T-cell (primary cell): ENCODE results near the gene RP9. TPM values are rescaled to one million over a fixed set of nuclear protein-coding genes. Genes with fewer than 3 reads are reported as not detected.

Source experiments
- ATAC-seq, 4 experiments: fragments of 200-7000 bp in 3 of 4; fragments of 150-1000 bp in 1 of 4; cut with Tn5 transposase; replicated peaks in 1 of 4; 1 replicate in 3 of 4; 2 replicates in 1 of 4; pipeline ENCODE4 v1.10.0; 2021; ENCODE audit warnings: moderate library complexity in 3 of 4, mild to moderate bottlenecking in 2 of 4, moderate number of reproducible peaks in 1 of 4
- CTCF ChIA-PET, 2 donors: fragments of 300-600 bp; sonication (Branson Sonifier 250); formaldehyde crosslinking; loops; one replicate each; lab custom pipeline; 2022; ENCODE audit warnings: antibody characterized with exemption in 2 of 2; lab: Charles Lee
- POLR2A ChIA-PET, 2 donors: fragments of 300-600 bp; sonication (Branson Sonifier 250); formaldehyde crosslinking; loops; one replicate each; lab custom pipeline; 2022; ENCODE audit warnings: antibody characterized with exemption in 2 of 2; lab: Charles Lee
- DNase-seq, 35 experiments: peaks; one replicate each; pipeline versions ENCODE4 v3.0.0 to v3.0.0-alpha.2; 2013 to 2023
- H3K27ac ChIP-seq: one replicate; pipeline ENCODE4 v1.5.1; 2013; ENCODE audit warnings: low read length
- H3K27me3 ChIP-seq, 2 experiments: replicated peaks in 1 of 2; 1 replicate in 1 of 2; 2 replicates in 1 of 2; pipeline versions ENCODE4 v1.6.1 to v1.7.0; 2013; ENCODE audit warnings: low read length in 1 of 2, mixed read lengths in 1 of 2; ENCODE audit not compliant: control insufficient read depth in 2 of 2, insufficient read depth in 2 of 2; ENCODE audit errors: extremely low read depth in 1 of 2
- H3K36me3 ChIP-seq, 2 donors: 1 replicate in 1 of 2; 2 replicates in 1 of 2; pipeline versions ENCODE4 v1.6.1 to v1.7.0; 2013; ENCODE audit warnings: low read length in 1 of 2; ENCODE audit not compliant: control insufficient read depth in 2 of 2, insufficient read depth in 1 of 2; ENCODE audit errors: extremely low read depth in 1 of 2
- H3K4me1 ChIP-seq, 2 experiments: 1 replicate in 1 of 2; 2 replicates in 1 of 2; pipeline versions ENCODE4 v1.6.1 to v1.7.0; 2013; ENCODE audit warnings: low read length in 2 of 2, mixed read lengths in 1 of 2; ENCODE audit not compliant: insufficient read depth in 2 of 2, control insufficient read depth in 1 of 2; ENCODE audit errors: extremely low read depth in 1 of 2
- H3K4me3 ChIP-seq, 2 donors: 1 replicate in 1 of 2; 2 replicates in 1 of 2; pipeline versions ENCODE4 v1.5.1 to v1.7.0; 2013; ENCODE audit warnings: mild to moderate bottlenecking in 2 of 2, low read length in 1 of 2, moderate library complexity in 1 of 2; ENCODE audit not compliant: control insufficient read depth in 1 of 2; ENCODE audit errors: extremely low read depth in 1 of 2
- H3K9me3 ChIP-seq: 2 replicates; pipeline ENCODE4 v1.7.0; 2013
- H3K27ac Mint-ChIP-seq, 2 donors: one replicate each; pipeline ENCODE4 v1.8.0; 2020 to 2021; ENCODE audit warnings: mild to moderate bottlenecking in 2 of 2, mixed read lengths in 2 of 2
- H3K27me3 Mint-ChIP-seq, 2 donors: one replicate each; pipeline ENCODE4 v1.8.0; 2021 to 2022; ENCODE audit warnings: mixed read lengths in 2 of 2
- H3K36me3 Mint-ChIP-seq: one replicate; pipeline ENCODE4 v1.8.0; 2021; ENCODE audit warnings: mixed read lengths
- H3K4me1 Mint-ChIP-seq, 3 donors: one replicate each; pipeline ENCODE4 v1.8.0; 2020 to 2022; ENCODE audit warnings: mixed read lengths in 3 of 3, mild to moderate bottlenecking in 1 of 3
- H3K4me3 Mint-ChIP-seq, 3 donors: one replicate each; pipeline ENCODE4 v1.8.0; 2020 to 2022; ENCODE audit warnings: mild to moderate bottlenecking in 3 of 3, mixed read lengths in 3 of 3, moderate library complexity in 3 of 3
- H3K9me3 Mint-ChIP-seq, 3 donors: one replicate each; pipeline ENCODE4 v1.8.0; 2020 to 2022; ENCODE audit warnings: mixed read lengths in 3 of 3
- WGBS: methylation state at CpG from one replicate; pipeline ENCODE4 v1.1.5; 2013; ENCODE audit warnings: missing lambda C conversion rate; ENCODE audit not compliant: insufficient coverage; 5-methylcytosine and 5-hydroxymethylcytosine counted together
- total RNA-seq, 35 experiments: library from RNA in 6 of 35; stranded (reverse) in 6 of 35; fragments of 120-200 nt in 1 of 35; gene quantifications; one replicate each; pipeline versions ENCODE4 v1.2.1 to v1.2.4 and lab custom pipeline; 2013 to 2026

RP9 gene
- total RNA-seq, 5 donors from 2014 or later (not counting 1 experiment from before 2014, with no cell fraction given) = 14.7 to 18.3 (median 17.0) TPM

DNA sequence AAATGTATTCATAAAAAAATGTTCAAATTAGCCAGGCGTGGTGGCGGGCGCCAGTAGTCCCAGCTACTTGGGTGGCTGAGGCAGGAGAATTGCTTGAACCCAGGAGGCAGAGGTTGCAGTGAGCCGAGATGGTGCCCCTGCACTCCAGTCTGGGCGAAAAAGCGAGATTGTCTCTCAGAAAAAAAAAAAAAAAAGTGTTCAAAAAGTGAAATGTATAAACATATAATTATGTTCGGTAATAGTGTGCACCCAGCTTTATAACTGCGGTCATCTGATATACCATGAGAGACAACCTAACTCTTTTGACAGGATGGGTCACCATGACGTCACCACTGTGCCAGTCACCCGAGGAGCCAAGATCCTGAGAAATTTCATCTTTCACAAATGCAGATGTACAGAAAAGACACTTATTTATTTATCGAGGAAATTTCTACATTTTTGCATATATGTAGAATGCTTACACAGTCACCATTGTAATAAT, 594 bp upstream of the RP9 start:
- Mint-ChIP-seq H3K36me3 (no peaks in the 10 kb centered on the region), H3K4me1 (peaks cover 35 to 42% (median 40%) of the 10 kb centered on the region in 3 donors), H3K4me3 (peak overlapping the region; percentile 69 to 80 (median 75)), H3K9me3 (no peaks in the 10 kb centered on the region), H3K27ac (peak overlapping the region in 1 of 2 donors; percentile 34), H3K27me3 (peaks cover 10 to 17% of the 10 kb centered on the region in 2 donors)
- Histone ChIP-seq H3K4me3 (peak overlapping the region; percentile 41 to 47), H3K36me3 (no peaks in the 10 kb centered on the region), H3K27ac (no peak overlapping the region), H3K9me3 (no peaks in the 10 kb centered on the region), H3K27me3 (peaks cover 0 to 4% of the 10 kb centered on the region in 2 experiments), H3K4me1 (peaks cover 18 to 29% of the 10 kb centered on the region in 2 experiments)
- CTCF ChIA-PET = interaction anchor here (0.7 to 2.7 kb wide), 15 partner anchors 8 to 345 kb away, joined by 3 to 19 read pairs (median 4); partner anchors contain the start of genes NT5C3A (in 2 of the 2) and BBS9 (in 1 of the 2)
- POLR2A ChIA-PET = interaction anchor here (0.5 to 0.9 kb wide), 7 partner anchors 10 to 303 kb away, joined by 3 to 4 read pairs (median 4); no protein-coding TSS in a partner anchor
- DNase-seq (peak in 1 of 35 experiments; percentile 19), ATAC-seq (no peak)
- 25% methylated on average over 6 of the region's 11 CpGs for WGBS

DNA sequence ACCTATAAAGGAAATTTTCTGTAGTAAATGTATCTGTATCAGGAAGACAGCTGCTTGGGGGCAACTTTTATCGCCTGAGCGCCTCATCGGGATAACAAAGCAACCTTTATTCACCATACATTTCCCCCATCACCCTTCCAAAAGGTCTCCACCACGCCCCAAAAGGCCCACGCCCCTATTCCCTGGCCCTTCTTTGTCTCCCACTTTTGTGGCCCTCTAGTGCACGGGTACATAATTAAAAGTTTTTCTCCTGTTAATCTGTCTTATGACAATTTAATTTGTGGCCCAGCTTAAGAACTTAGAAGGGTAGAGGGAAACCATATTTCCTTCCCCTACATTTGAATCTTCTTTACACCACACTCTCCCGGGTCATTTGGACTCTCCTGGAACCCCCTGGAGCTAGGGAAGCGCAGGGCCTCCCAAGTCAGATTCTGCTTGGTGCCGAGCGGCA, 625 bp downstream of the RP9 start:
- Histone ChIP-seq H3K4me1 (peaks cover 18 to 29% of the 10 kb centered on the region in 2 experiments), H3K36me3 (peaks cover 0 to under 1% of the 10 kb centered on the region in 2 donors), H3K4me3 (peak overlapping the region; percentile 71 to 83), H3K9me3 (no peaks in the 10 kb centered on the region), H3K27me3 (peaks cover 0 to 2% of the 10 kb centered on the region in 2 experiments), H3K27ac (peak overlapping the region; percentile 36)
- peaks cover 5 to 16% of the 10 kb centered on the region in 2 donors for H3K27me3 Mint-ChIP-seq
- DNase-seq = peak in 10 of 35 experiments; percentile 2 to 39 (median 10)
- H3K27ac Mint-ChIP-seq = peak overlapping the region; percentile 50 to 69
- H3K36me3 Mint-ChIP-seq = no peaks in the 10 kb centered on the region
- CTCF ChIA-PET = interaction anchor here (0.6 to 2.4 kb wide), 32 partner anchors 21 to 611 kb away, joined by 3 to 20 read pairs (median 4); partner anchors contain the start of genes BBS9 (in 2 of the 2) and NT5C3A (in 1 of the 2)
- no peaks in the 10 kb centered on the region for H3K9me3 Mint-ChIP-seq
- peaks cover 38 to 53% (median 51%) of the 10 kb centered on the region in 3 donors for H3K4me1 Mint-ChIP-seq
- WGBS = 0% methylated on average over 4 of the region's 10 CpGs
- H3K4me3 Mint-ChIP-seq = peak overlapping the region; percentile 80 to 89 (median 83)
- peak in 3 of 4 experiments; percentile 1 to 6 (median 5) for ATAC-seq
- POLR2A ChIA-PET = interaction anchor here in 1 of 2 donors (0.6 to 1.1 kb wide), 2 partner anchors 68 to 219 kb away, joined by 4 to 8 read pairs; no protein-coding TSS in a partner anchor

DNA sequence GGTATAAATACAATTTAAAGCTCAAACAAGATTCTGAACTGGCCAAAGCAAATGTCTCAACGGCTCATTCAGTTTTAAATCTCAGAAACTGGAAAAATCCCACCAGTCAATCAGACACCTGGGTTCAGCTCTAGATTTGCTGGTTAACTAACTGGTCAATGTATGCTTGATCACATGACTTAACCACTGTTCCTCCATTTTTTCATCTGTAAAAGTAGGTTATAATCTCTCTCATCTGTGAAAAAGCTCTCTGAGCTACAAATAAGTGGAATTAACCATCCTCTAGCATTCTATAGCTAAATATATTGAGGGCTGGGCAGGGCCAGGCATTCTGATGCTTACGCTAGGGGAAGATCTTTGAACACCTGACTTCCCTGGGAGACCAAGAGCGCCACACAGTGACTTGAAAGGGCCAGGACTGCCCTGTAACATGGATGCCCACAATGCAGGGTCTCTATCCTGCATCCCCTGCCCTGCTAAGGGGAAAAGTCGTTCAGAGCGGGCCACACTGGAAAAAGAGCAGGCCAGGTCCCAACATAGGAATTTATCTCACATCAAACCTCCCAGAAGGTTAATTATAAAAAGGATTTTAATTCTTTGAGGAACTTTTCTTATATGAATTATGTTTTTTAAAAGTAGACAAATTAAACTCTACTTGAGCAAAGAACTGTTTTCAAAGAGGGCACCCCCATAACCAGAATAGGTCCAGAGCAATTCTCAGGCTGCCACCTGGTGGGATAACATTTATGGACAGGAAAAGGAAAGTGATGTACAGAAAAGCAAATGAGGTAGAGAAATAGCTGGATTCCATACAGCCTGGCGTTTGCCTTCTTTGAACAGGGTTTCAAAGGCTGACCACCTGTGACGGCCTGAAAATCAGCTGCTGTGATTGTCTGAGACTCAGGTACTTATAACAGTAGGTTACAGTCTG, 1.8 kb downstream of the RP9 start:
- H3K9me3 ChIP-seq = no peaks in the 10 kb centered on the region
- Mint-ChIP-seq H3K27ac (no peak overlapping the region), H3K27me3 (peaks cover 2 to 11% of the 10 kb centered on the region in 2 donors), H3K36me3 (peaks cover 8% of the 10 kb centered on the region), H3K4me1 (peaks cover 38 to 57% (median 54%) of the 10 kb centered on the region in 3 donors), H3K9me3 (no peaks in the 10 kb centered on the region), H3K4me3 (peak overlapping the region; percentile 80 to 89 (median 83))
- DNase-seq (peak in 29 of 35 experiments; percentile 5 to 69 (median 40)), ATAC-seq (peak in 1 of 4 experiments; percentile 33)
- peaks cover 18 to 29% of the 10 kb centered on the region in 2 experiments for H3K4me1 ChIP-seq
- POLR2A ChIA-PET = interaction anchor here in 1 of 2 donors (0.6 to 1.1 kb wide), 2 partner anchors 18 to 67 kb away, joined by 4 to 6 read pairs; no protein-coding TSS in a partner anchor
- CTCF ChIA-PET = interaction anchor here (0.6 to 2.4 kb wide), 38 partner anchors 22 to 610 kb away, joined by 3 to 20 read pairs (median 3); partner anchors contain the start of genes NT5C3A (in 2 of the 2) and BBS9 (in 1 of the 2)
- no peak overlapping the region for H3K27ac ChIP-seq
- H3K4me3 ChIP-seq = peak overlapping the region; percentile 23 to 71
- WGBS = 74% methylated on average over 3 of the region's 7 CpGs
- peaks cover 0 to 12% of the 10 kb centered on the region in 2 donors for H3K36me3 ChIP-seq
- H3K27me3 ChIP-seq = peaks cover 0 to 2% of the 10 kb centered on the region in 2 experiments

DNA sequence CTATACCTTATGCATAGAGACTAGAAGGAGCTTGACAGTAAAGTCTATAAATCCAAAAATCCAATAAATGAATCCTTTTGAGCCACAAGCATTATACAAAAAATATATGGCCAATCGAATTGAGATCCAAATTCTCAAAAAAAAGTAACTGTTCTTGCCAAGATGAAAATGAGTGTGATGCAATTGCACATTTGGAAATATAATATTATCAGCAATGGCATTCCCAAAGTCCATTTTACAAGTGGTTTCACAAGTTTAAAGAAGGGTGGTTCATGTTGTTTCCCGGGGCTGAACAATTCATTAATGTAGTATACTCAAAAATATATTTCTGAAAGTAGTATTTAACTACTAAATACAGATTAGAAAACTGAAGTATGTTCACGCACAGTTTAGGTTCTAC, 7.3 kb downstream of the RP9 start:
- Mint-ChIP-seq H3K27ac (peak overlapping the region in 1 of 2 donors; percentile 16), H3K36me3 (peaks cover 39% of the 10 kb centered on the region), H3K4me3 (no peak overlapping the region), H3K27me3 (no peaks in the 10 kb centered on the region), H3K4me1 (peaks cover 14 to 42% (median 40%) of the 10 kb centered on the region in 3 donors), H3K9me3 (no peaks in the 10 kb centered on the region)
- ChIA-PET POLR2A (no interaction called here), CTCF (no interaction called here)
- Histone ChIP-seq H3K9me3 (no peaks in the 10 kb centered on the region), H3K4me3 (no peak overlapping the region), H3K36me3 (peaks cover 3 to 56% of the 10 kb centered on the region in 2 donors), H3K4me1 (peaks cover 2 to 7% of the 10 kb centered on the region in 2 experiments), H3K27me3 (no peaks in the 10 kb centered on the region), H3K27ac (no peak overlapping the region)
- WGBS = no CpG with 5 or more reads among the region's 3 CpGs
- DNase-seq = no peak
- ATAC-seq = no peak

DNA sequence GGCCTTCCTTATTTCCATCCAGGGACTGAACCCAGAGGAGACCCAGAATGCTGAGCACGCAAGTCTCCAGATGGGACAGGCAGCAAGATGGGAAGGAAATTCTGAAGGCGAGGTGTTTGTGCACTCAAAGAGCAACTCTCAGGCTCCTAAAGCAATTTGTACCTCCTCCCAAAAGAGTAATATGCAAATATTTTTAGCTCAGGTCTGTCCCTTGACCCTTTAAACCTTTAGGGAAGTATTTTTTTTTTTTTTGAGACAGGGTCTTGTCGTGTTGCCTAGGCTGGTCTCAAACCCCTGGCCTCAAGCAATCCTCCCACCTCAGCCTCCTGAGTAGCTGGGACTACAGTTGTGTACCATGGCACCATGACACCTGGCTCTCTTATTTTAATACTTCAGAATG, 8.4 kb downstream of the RP9 start:
- H3K4me1 Mint-ChIP-seq = peaks cover 7 to 32% (median 29%) of the 10 kb centered on the region in 3 donors
- H3K27ac ChIP-seq = no peak overlapping the region
- no peaks in the 10 kb centered on the region for H3K27me3 Mint-ChIP-seq
- peak overlapping the region in 1 of 2 donors; percentile 15 for H3K27ac Mint-ChIP-seq
- WGBS = 60% methylated on average over 1 of the region's 3 CpGs
- no peaks in the 10 kb centered on the region for H3K4me1 ChIP-seq
- ChIA-PET POLR2A (interaction anchor here in 1 of 2 donors (0.7 kb wide), 1 partner anchor 339 kb away, joined by 8 read pairs; no protein-coding TSS in a partner anchor), CTCF (interaction anchor here in 1 of 2 donors (0.7 kb wide), 2 partner anchors 15 to 295 kb away, joined by 3 read pairs; no protein-coding TSS in a partner anchor)
- no peak overlapping the region for H3K4me3 ChIP-seq
- ATAC-seq = no peak
- no peaks in the 10 kb centered on the region for H3K9me3 ChIP-seq
- no peak for DNase-seq
- peaks cover 49% of the 10 kb centered on the region for H3K36me3 Mint-ChIP-seq
- H3K4me3 Mint-ChIP-seq = no peak overlapping the region
- H3K9me3 Mint-ChIP-seq = no peaks in the 10 kb centered on the region
- H3K27me3 ChIP-seq = no peaks in the 10 kb centered on the region
- peaks cover 9 to 67% of the 10 kb centered on the region in 2 donors for H3K36me3 ChIP-seq
